HG03575 (cell line): ENCODE data around the gene OR10A2.
"Not testable (repeated sequence)": the region's sequence is repeated elsewhere in the genome, so short reads cannot be mapped to it uniquely, and the experiment has no call there.

Source experiments
- ATAC-seq: cut with Tn5 transposase; IDR thresholded peaks from one replicate; pipeline ENCODE4 v1.9.1; 2021; ENCODE audit not compliant: unreplicated experiment, insufficient number of reproducible peaks, low FRiP score; ENCODE audit errors: extremely low read depth

OR10A2 gene

GRCh38 chr11:6862961-6863360 is at the start of gene OR10A2:
OR10A2 (plus strand) TSS chr11:6863057; CDS start chr11:6869755, 6,698 bp downstream.
- ATAC-seq, result no peak

- no peak for ATAC-seq
Observed at GRCh38 chr11:6813656-6814055, 49.2 kb upstream of the OR10A2 start.

GRCh38 chr11:6817694-6818093 is 45.2 kb upstream of the OR10A2 start:
- no peak for ATAC-seq

GRCh38 chr11:6818967-6819366 is 43.9 kb upstream of the OR10A2 start:
- no peak for ATAC-seq

GRCh38 chr11:6824136-6824823 is 38.6 kb upstream of the OR10A2 start:
- no peak for ATAC-seq

GRCh38 chr11:6825231-6825744 is 37.6 kb upstream of the OR10A2 start:
- no peak for ATAC-seq

GRCh38 chr11:6828103-6828502 is 34.8 kb upstream of the OR10A2 start:
- ATAC-seq, result no peak

- no peak for ATAC-seq
Observed at GRCh38 chr11:6833356-6833755, 29.5 kb upstream of the OR10A2 start.

- no peak for ATAC-seq
Observed at GRCh38 chr11:6834021-6834420, 28.8 kb upstream of the OR10A2 start.

- no peak for ATAC-seq
Observed at GRCh38 chr11:6841694-6842093, 21.2 kb upstream of the OR10A2 start.

- no peak for ATAC-seq
Observed at GRCh38 chr11:6843670-6844069, 19.2 kb upstream of the OR10A2 start.

GRCh38 chr11:6844356-6844755 is 18.5 kb upstream of the OR10A2 start:
- no peak for ATAC-seq

GRCh38 chr11:6845383-6845782 is 17.5 kb upstream of the OR10A2 start, which contains the start of gene OR10A5:
OR10A5 (plus strand) TSS chr11:6845683; CDS start chr11:6845683, 0 bp downstream.
- ATAC-seq, result no peak

- ATAC-seq, result no peak
Observed at GRCh38 chr11:6850526-6850925, 12.3 kb upstream of the OR10A2 start.

GRCh38 chr11:6854801-6855200 is 8.1 kb upstream of the OR10A2 start:
- not testable (repeated sequence) for ATAC-seq

GRCh38 chr11:6855971-6856541 is 6.8 kb upstream of the OR10A2 start:
- ATAC-seq, result no peak

GRCh38 chr11:6856871-6857270 is 6.0 kb upstream of the OR10A2 start:
- no peak for ATAC-seq

- ATAC-seq, result no peak
Observed at GRCh38 chr11:6864438-6864837, 1.6 kb downstream of the OR10A2 start.

- ATAC-seq, result no peak
Observed at GRCh38 chr11:6871278-6871677, 8.4 kb downstream of the OR10A2 start.

- no peak for ATAC-seq
Observed at GRCh38 chr11:6875761-6876160, 12.9 kb downstream of the OR10A2 start.

GRCh38 chr11:6876325-6876724 is 13.5 kb downstream of the OR10A2 start, which contains the start of gene OR10A4:
OR10A4 (plus strand) TSS chr11:6876625; CDS start chr11:6876648, 23 bp downstream.
- ATAC-seq, result no peak
